Glomerular visceral epithelial cell (primary cell): ENCODE data around the gene FUBP3.
A peak's percentile ranks its signal among the peaks of the same experiment; 100 is the strongest.

ENCODE experiments used
- DNase-seq: peaks from one replicate; pipeline ENCODE4 v3.0.0-alpha.2; 2016; ENCODE audit errors: extremely low spot score

FUBP3 gene

DNA sequence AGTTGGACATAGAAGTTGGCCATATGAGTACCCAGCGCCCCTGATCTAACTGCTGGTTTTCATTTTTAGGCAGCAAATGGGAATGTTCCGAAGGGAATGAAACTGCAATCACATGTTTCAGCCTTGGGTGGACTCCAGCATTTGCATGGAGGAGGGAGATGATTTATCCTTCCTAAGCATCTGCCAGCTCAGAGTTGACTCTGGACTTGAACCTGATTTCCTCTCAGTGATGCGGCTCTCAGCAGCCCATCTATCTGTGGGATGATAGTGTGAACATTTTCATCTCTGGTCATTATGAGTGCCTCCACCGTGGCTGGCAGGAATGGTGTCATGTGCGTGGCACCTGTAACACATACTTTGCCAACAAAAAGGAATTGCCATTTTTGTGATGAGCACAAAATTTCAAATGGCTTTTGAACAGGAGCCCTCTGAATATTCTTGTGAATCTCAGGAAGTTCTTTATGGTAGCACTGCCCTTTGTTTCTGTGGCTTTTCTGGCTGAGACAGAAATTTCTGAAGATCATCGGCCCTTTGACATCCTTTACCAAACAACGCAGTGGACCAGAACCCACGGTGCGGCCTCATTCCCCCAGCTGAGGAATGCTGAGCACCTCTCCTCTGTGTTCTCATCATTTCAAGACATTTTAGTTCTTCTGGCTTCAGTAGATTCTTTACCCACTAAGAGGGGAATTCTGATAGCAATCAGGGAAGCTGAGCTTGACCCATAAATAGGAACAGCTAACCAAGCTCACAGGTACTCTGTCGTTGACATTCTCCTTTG is 28.5 kb downstream of the FUBP3 start:
- peak; percentile 65 for DNase-seq

DNA sequence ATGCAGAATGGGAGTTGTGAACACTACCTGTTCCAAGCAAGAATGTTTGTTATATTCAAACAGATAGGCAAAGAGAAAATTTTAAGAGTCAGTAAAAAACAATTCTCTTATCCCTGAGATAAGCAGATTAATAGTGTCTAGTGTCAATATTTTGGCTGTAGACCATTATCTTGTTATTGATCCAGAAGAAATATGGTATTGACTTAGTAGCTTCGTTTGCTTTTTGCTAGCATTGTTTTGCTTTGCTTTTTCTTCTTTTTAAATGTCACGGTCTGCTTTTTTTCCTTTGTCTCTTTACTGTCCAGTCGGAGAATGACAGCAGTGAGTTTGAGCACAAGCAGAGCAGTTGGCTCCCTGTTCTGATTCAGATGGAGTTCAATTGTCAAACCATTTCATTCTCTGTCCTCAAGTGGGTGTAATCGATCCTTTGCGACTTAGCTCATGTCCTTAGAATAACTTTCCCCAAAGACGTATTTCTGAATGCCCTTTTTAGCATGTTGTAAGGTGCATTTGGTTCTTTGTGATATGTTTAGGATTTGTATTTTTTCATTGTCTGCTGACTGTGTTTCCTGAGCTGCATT is 29.3 kb downstream of the FUBP3 start:
- no peak for DNase-seq

DNA sequence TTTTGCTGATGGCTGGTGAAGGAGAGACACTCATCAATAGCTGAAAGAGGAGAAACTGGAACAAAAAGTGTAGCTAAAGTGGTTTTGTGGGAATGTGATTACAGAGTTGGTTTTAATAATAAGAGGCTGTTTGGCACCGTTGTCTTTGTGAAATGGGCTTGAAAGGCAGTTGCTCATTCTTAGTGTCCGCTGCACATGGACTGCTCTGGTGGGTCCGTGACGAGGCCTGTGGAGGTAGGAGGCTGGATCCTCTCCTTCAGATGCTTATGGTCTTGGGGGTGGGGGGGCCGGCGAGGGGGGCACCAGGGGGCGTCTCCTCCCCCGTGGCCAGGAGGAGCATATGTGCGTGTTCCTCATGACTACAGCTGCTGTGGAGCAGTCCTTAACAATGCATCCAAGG is 29.8 kb downstream of the FUBP3 start:
- no peak for DNase-seq

DNA sequence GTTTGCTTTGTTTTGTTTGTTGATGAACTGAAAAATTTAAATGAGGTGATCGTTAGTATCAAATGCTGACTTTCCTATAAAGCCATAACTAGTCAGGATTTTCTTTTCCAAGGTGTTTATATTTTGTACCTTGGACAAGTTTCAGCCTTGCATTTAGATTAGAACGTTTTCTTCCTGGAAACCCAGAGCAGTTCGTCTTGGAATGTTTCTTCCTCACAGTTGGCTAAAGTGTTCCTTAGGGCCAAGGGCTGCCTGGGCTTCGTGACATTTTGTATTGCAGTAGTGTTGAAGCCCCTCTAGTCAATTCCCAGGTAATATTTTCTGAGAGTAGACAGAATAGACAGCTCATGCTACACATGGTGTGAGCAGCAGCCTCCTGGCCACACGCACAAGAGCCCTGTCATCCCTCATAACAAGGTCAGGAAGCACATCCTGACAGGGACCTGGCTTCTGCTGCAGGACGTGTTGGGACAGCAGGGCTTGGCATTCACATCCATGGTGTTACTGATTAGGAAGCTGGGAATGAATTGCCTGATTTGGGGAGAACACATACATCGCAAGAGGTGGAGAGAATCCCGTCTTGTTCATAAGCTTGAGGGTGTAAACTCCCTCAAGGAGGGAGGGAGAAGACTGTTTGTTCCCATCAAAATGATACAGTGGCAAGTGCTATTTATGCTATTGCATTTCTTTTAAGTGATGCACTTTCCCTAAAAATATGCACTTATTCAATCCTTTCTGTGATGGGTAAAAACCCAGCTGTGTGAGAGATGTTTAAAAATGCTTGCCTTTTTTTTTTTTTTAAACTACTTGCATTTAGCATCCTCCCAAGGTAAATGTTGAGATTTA is 31.7 kb downstream of the FUBP3 start:
- no peak for DNase-seq

DNA sequence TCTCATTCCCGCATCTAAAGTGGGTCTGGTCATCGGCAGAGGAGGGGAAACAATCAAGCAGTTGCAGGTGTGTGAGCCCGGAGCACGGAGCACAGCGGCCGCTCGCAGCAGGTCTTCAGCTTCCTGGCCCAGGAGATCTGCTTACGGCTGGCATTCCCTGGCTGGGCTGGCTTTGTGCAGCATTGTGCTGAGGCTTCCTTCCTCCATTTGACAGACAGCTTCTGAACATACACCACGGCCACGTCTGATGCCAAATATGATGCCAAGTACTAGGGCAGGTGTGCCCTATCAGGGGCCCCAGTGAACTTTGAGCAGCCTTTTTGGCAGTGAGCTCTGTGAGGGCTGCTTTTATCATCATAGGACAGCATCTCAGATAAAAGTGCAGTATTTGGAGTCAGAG is 37.1 kb downstream of the FUBP3 start:
- no peak for DNase-seq

DNA sequence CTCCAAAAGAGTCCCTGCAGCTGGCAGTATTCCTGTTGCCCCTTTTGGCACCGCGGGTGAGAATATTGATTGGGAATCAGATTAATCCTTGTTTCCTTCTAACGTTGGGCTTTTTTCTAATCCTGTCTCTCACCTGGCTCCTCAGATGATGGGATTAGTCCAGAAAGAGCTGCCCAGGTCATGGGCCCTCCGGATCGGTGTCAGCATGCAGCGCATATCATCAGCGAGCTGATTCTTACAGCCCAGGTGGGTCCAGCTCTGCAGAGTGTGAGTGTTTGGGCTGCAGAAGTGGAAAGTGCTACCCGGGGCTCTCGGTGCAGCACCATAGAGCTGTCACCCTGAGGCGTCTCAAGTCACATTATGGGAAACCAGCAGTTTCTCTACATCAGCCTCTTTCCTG is 44.1 kb downstream of the FUBP3 start:
- no peak for DNase-seq

DNA sequence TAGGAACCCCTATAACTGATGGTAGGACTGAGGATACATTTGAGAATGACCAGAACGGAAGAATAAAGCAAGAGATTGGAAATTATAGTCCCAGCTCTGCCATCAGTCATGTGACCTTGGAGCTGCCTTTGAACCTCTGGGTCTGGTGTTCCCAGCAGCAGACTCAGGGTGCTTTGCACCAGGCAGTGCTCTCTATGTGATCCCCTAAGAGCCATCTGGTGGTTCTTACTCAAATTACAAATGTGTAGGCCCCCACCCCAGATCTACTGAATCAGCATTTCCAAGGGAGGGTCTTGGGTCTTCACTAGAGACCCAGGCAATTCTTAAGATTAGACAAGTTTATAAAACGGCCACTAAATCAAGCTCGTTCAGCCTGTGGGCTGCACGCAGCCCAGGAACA is 44.8 kb downstream of the FUBP3 start:
- DNase-seq = no peak

DNA sequence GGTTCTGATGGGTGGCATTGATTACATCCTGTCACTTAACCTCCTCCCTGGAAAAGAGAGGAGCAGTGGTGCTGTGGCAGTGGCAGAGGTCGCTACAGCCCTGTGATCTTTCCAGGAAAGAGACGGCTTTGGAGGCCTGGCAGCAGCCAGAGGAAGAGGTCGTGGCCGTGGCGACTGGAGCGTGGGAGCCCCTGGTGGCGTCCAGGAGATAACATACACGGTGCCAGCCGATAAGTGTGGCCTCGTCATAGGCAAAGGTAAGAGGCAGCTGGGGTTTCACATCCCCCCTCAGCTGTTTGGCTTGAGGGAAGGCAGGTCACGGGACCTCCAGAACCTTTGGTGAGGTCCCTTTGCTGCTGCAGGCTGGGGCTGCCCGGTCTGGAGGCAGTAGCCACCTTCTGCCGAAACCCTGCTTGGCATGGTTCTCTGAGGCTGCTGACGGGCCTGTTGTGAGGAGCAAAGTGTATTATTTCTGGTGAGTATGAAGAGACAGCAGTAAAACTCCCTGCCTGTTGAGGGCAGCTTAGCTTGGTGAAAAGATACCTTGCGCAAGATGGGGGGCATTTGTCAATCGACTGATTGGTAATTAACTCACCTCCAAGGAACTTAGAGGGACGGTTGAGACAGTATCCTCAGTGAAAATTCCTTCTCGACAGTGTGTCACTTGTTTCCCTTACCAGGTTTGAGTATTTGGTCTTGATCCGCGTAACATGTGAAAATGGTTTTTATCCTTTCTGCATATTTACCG is 47.0 kb downstream of the FUBP3 start:
- no peak for DNase-seq

DNA sequence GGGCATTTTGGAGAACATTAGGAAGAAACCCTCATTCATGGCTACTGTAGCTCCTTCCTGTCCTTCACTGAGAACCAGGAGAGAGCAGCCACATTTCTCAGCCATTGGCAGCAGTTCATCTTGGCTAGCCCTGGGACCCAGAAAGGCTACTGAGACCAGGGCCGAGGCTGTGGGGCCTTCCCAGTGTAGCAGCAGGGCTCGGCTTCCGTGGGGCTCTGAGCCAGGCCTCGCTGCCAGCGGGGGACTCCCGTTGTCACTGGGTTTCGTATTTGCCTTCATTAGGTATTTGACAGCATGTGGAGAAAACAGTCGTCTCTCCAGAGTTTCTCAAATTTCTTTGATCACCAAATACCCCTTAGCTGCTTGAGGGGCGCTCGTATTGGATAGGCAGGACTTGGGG is 47.7 kb downstream of the FUBP3 start:
- DNase-seq = no peak

DNA sequence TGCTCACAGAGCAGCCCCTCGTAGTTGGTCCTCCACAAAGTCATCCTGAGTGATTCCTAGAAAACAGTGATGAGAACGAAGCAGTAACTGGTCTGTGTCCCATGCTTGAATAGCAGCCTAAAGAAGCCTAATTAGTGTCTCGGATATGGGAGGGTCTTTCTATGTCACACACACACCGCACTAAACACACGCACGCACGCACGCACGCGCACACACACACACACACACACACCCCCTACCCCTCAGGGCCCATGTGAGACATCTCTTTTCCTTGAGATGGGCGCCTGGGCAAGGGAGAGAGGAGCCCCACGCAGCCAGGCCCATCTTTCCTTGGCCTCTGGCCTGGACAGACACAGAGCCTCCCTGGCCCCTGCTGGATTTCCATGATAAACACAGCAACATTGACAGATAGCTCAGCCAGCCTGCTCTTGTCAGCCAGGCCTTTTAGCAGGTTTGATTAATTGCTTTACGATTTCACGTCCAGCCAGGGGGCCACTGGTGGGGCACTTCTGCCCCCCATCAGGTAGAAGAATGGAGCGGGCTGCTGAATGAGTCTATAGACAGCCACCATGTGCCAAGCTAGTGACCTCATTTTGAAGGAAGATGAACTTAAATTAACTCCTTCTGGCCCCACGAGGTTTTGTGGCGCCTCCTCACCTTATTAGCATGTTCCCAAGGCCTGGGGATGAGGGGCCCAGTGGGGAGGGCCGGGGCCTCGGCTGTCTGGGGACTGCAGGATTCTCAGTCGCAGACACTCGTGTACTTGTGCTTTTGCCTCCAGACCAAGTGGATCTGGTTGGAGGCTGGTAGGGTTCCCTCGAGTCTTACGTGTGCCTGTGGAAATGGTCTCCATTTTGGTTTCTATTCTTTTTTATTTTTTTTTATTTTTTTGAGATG is 48.8 kb downstream of the FUBP3 start:
- DNase-seq = no peak

DNA sequence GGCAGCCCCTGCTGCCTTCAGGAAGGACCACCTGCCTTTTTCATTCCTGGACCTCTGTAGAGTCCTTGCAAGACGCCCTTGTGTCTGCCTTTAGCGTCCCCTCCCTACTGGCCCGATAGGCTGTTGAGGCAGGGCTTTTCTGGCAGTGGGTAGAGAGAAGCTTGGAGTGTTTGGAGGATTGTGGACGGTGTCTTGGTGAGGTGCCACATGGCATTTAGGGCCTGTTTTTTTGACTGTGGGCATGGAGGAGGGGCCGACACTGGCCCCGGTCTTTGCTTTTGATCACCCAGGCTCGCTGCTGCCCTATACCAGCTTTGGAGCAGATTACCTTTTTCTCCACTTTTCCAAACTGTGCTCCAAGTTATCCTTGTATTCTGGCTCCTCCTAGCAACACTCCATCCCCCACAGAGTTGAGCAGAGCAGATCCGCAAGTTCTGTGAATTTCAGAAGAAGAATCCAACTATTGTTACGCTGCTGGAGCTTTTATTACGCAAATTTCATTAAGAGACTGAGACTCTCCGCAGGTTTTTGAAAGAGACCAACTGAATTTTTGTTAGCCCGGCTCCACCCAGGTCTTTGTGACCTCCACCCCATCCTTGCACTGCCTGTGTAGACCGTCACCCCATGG is 50.2 kb downstream of the FUBP3 start:
- DNase-seq = no peak

DNA sequence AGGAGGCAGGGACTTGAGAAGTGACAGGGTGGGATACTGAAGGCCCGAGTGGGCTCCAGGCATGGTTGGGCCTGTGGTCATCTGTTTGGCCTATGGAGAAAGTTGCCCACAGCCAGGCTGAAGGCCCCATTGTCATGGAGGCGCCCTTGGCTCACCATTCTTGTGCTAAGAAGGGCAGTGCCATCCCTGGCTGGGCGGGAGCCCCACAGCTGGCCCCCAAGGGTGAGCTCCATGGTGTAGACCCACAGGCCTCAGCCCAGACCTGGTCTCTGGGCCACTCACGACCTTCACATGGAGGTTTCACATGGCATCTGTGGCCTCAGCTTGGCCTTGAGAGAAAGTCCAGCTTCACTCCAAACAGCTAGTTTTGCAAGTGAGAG is 50.7 kb downstream of the FUBP3 start:
- no peak for DNase-seq

DNA sequence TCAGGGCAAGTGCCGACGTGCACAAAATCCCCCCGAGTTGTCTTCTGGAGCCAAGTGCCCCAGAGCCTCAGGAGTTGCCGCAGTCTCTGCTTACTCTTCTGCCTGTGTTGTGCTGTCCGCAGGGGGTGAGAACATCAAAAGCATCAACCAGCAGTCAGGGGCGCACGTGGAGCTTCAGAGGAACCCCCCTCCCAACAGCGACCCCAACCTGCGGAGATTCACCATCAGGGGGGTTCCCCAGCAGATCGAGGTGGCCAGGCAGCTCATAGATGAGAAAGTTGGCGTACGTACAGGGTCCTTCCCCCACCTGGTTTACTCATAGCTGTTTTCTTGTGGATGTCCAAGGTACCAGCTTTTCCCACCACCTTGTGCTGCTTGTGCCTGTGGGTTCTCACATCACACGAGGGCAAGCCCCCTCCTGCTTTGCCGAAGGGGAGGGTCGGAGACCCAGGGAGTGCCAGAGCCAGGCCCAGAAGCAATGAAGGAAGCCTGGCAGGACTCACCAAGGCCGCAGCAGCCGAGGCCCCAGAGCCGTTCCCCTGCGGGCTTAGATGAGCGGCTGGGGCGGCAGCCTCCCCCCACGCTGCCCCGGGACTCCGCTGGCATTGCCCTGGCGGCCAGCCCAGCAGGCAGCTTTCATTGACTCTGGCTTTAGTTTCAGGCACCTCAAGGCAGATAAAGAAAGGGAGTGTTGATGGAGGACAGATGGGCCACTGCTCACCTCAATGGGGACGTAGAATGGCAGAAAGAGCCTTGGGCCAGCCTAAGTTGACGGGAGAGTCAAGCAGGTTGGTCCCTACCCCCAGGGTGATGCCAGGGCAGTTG is 51.3 kb downstream of the FUBP3 start:
- no peak for DNase-seq

DNA sequence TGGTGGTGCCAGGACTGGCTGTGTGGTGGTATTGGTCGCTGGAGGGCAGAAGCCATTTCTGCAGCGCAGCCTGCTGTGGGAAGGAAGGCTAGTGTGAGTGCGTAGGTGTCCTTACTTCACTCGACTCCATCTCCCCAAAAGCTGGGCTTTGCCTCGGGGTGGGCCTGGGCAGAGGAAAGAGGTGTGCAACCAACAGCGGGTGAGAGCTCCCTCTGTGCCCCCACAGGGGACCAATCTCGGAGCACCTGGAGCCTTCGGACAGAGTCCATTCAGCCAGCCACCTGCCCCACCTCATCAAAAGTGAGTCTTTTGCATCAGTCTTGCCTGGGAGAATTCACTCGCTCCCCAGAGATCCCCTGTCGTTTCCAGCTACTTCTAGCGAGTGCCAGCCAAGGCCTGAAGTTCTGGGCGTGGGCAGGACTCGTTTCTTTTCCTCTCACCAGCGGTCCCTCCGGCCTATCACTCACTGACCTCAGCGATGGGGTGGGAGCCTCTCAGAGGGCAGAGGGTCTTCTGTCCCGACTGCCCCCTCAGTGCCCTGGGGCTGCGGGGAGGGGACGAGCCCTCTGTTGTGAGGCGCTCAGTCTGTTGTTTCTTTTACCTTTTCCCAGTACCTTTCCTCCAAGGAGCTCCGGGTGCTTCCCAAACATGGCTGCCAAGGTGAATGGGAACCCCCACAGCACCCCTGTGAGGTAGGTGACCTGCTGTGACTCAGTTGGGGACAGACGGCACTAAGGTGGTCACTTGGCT is 52.1 kb downstream of the FUBP3 start:
- DNase-seq = no peak

DNA sequence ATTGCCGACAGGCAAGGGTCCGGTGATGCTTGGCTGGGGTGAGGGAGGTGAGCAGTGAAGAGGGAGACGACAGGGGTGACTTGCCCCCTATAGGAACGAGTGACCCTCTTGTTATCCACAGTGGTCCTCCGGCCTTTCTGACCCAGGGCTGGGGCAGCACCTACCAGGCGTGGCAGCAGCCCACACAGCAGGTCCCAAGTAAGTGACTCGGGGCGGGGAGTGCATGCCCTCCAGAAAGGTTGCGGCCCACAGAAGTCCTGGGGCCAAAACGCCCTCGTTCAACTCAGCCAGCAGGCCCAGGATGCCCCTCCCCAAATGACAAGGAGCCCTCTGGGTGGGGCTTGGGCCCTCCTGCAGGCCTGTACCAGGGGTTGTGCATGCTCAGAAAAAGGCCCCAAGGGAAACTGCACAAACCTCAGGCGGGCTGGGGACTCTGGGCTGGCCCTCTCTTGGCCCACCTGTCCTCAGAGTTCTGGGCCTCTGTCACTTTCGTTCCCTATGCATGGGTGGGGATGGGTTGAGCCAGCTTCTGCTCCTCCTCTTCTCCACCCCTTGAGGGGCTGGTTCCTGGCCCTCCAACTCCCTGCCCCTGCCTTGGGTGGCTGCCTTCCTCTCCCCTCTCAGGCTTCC is 52.8 kb downstream of the FUBP3 start:
- DNase-seq = no peak

DNA sequence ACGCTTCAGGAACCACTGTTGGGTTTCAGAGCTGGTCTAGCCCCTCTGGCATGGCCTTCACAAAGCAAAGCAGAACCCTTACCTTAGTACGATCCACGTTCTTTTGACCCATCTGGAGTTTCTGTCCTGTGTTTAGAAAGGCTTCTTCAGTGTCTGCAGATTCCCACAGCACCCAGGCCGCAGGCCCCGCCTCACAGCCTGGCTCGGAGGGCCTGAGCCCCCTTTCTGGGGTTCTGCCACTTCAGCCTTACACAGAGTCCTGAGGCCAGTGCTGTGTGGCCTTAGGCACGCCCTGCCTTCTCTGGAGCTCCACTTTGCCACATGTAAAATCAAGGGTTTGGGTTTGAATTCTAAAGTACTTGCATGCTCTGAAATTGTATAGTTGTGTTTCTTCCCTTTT is 53.5 kb downstream of the FUBP3 start:
- no peak for DNase-seq

DNA sequence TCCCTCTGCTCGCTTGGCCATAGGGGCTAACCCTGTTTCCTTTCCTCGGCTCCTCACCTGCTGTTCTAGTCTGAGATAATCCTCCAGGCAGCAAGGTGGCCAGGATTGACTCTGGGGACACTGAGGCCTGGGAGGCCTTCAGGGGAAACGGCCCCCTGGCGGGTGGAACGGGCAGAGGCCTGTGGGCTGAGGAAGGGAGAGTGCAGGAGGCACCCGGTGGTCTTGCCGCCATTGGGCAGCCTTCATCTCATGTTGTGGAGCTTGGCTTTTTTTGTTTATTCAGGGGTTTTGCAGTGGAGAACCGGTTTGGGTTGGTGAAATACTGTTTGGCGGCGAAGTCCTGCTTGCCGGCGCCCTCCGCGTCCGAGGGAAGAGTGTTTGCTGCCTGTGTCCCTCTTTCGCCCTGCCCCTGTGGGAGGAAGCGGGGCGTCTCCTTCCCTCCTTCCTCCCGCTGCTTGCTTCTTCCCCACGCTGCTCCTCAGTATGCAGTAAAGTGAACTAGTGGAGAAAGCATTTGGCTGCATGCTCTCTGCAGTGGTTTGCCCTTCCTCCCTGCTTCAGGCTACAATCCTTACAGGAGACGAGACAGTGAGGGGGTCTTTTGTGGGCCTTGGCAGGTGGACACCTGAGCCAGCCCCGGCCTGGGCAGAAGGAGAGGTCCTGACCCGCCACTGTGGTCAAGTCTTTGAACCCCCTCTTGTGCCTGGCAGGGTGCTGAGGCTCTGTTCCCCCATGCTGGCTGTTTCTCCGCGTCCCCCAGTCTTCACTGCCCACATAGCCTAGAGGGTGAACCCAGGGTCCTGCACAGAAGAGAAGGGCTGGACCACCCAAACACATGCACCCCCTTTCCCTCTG is 54.2 kb downstream of the FUBP3 start:
- no peak for DNase-seq
